ENCODE data around the gene NR4A1.

GRCh38 chr12:52074971-52075724 lies 23.9 kb downstream of the NR4A1 start:
- TF ChIP-seq, protein P1, sequence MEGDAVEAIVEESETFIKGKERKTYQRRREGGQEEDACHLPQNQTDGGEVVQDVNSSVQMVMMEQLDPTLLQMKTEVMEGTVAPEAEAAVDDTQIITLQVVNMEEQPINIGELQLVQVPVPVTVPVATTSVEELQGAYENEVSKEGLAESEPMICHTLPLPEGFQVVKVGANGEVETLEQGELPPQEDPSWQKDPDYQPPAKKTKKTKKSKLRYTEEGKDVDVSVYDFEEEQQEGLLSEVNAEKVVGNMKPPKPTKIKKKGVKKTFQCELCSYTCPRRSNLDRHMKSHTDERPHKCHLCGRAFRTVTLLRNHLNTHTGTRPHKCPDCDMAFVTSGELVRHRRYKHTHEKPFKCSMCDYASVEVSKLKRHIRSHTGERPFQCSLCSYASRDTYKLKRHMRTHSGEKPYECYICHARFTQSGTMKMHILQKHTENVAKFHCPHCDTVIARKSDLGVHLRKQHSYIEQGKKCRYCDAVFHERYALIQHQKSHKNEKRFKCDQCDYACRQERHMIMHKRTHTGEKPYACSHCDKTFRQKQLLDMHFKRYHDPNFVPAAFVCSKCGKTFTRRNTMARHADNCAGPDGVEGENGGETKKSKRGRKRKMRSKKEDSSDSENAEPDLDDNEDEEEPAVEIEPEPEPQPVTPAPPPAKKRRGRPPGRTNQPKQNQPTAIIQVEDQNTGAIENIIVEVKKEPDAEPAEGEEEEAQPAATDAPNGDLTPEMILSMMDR (IDR thresholded peaks at IDR 0.05 in 2 of 3, conservative IDR thresholded peaks at IDR 0.05 in 1 of 3; ENCODE audit: control insufficient read depth in 2 of 3, extremely low read depth in 1 of 3, insufficient read depth in 1 of 3, low read depth in 3 of 3, low read length in 3 of 3): no peak
- TF ChIP-seq SUPT20H (IDR thresholded peaks at IDR 0.05; ENCODE audit: borderline replicate concordance, control insufficient read depth, low read depth, low read length) (no peak), ETV6 (conservative IDR thresholded peaks at IDR 0.05 in 1 of 2, IDR thresholded peaks at IDR 0.05 in 1 of 2; ENCODE audit: borderline replicate concordance in 1 of 2, low read depth in 1 of 2) (no peak), POLR2A (IDR thresholded peaks at IDR 0.05; ENCODE audit: low read depth, low read length) (no peak), GABPA (IDR thresholded peaks at IDR 0.05; ENCODE audit: low read depth) (no peak), EZH2 (IDR thresholded peaks at IDR 0.05; ENCODE audit: borderline replicate concordance, control insufficient read depth, low read depth, low read length) (no peak), SRF (IDR thresholded peaks at IDR 0.05; ENCODE audit: low read depth in 2 of 2, low read length in 2 of 2) (no peak), USF2 (IDR thresholded peaks at IDR 0.05; ENCODE audit: borderline replicate concordance, low read depth, low read length) (no peak), NFIC (IDR thresholded peaks at IDR 0.05; ENCODE audit: low read depth, low read length) (no peak), MYC (IDR thresholded peaks at IDR 0.05; ENCODE audit: insufficient read depth, insufficient read length, insufficient replicate concordance, low read length, severe bottlenecking) (no peak), CHD4 (IDR thresholded peaks at IDR 0.05) (no peak)
